GM23338 (cell line): ENCODE measurements around the gene SERPINA6. TPM values are rescaled to one million over a fixed set of nuclear protein-coding genes. Genes with fewer than 3 reads are reported as not detected.

Experiments
- ATAC-seq: fragments of 200-7000 bp; cut with Tn5 transposase; 3 replicates; pipeline ENCODE4 v1.9.1; 2020
- DNase-seq: peaks from one replicate; pipeline ENCODE4 v3.0.0-alpha.2; 2015; ENCODE audit warnings: low spot score
- H2AFZ ChIP-seq: fragments of 200-600 bp; sonication (generic); 2 replicates; pipeline ENCODE4 v1.8.0; 2016; ENCODE audit warnings: antibody characterized with exemption, mild to moderate bottlenecking, moderate library complexity
- H3F3A ChIP-seq: fragments of 200-600 bp; sonication (generic); replicated peaks from 2 replicates; pipeline ENCODE4 v1.8.0; 2017; ENCODE audit warnings: antibody characterized with exemption, mixed run types, low read depth
- H3K27ac ChIP-seq: fragments of 200-600 bp; sonication (generic); 2 replicates; pipeline ENCODE4 v1.6.1; 2016; ENCODE audit warnings: low read depth
- H3K27me3 ChIP-seq: fragments of 200-600 bp; sonication (generic); 2 replicates; pipeline ENCODE4 v1.8.0; 2016; ENCODE audit warnings: mild to moderate bottlenecking, mixed run types, moderate library complexity; ENCODE audit not compliant: insufficient read depth
- H3K36me3 ChIP-seq: fragments of 200-600 bp; sonication (generic); 2 replicates; pipeline ENCODE4 v1.8.0; 2016; ENCODE audit warnings: mild to moderate bottlenecking; ENCODE audit not compliant: insufficient read depth
- H3K4me1 ChIP-seq: fragments of 200-600 bp; sonication (generic); 2 replicates; pipeline ENCODE4 v1.8.0; 2016; ENCODE audit warnings: mild to moderate bottlenecking, moderate library complexity; ENCODE audit not compliant: insufficient read depth
- H3K4me2 ChIP-seq: fragments of 200-600 bp; sonication (generic); 2 replicates; pipeline ENCODE4 v1.7.1; 2017; ENCODE audit warnings: mixed run types
- H3K4me3 ChIP-seq: fragments of 200-600 bp; sonication (generic); 2 replicates; pipeline ENCODE4 v1.6.1; 2016; ENCODE audit warnings: mixed run types
- H3K79me2 ChIP-seq: fragments of 200-600 bp; sonication (generic); replicated peaks from 2 replicates; pipeline ENCODE4 v1.8.0; 2017; ENCODE audit warnings: mild to moderate bottlenecking; ENCODE audit not compliant: insufficient read depth
- H3K9me2 ChIP-seq: fragments of 200-600 bp; sonication (generic); 2 replicates; pipeline ENCODE4 v1.8.0; 2017; ENCODE audit not compliant: insufficient read depth
- H4K20me1 ChIP-seq: fragments of 200-600 bp; sonication (generic); replicated peaks from 2 replicates; pipeline ENCODE4 v1.8.0; 2017; ENCODE audit warnings: mild to moderate bottlenecking; ENCODE audit not compliant: insufficient read depth
- H3K27ac Mint-ChIP-seq: 2 replicates; pipeline ENCODE4 v1.8.0; 2020; ENCODE audit warnings: inconsistent platforms, mild to moderate bottlenecking, moderate library complexity, mixed read lengths
- H3K27me3 Mint-ChIP-seq: 3 replicates; pipeline ENCODE4 v1.8.0; 2022; ENCODE audit warnings: low read depth, mild to moderate bottlenecking, moderate library complexity, mixed read lengths, inconsistent platforms; ENCODE audit not compliant: insufficient read depth, poor library complexity
- H3K36me3 Mint-ChIP-seq: 3 replicates; pipeline ENCODE4 v1.8.0; 2021; ENCODE audit warnings: low read depth, mild to moderate bottlenecking, inconsistent platforms, moderate library complexity, mixed read lengths
- H3K4me1 Mint-ChIP-seq: 3 replicates; pipeline ENCODE4 v1.8.0; 2020; ENCODE audit warnings: mild to moderate bottlenecking, inconsistent platforms, mixed read lengths
- H3K4me3 Mint-ChIP-seq: 3 replicates; pipeline ENCODE4 v1.8.0; 2021; ENCODE audit warnings: moderate library complexity, mild to moderate bottlenecking, inconsistent platforms, mixed read lengths
- H3K9me3 Mint-ChIP-seq: 3 replicates; pipeline ENCODE4 v1.8.0; 2020; ENCODE audit warnings: moderate library complexity, mild to moderate bottlenecking, inconsistent platforms, mixed read lengths
- CREB1 ChIP-seq: fragments of 250-450 bp; sonication (Bioruptor Pico); IDR thresholded peaks from 2 replicates; pipeline ENCODE4 v1.5.0; 2020; ENCODE audit warnings: low read depth, mild to moderate bottlenecking, moderate library complexity
- CTCF ChIP-seq, 2 experiments: fragments of 200-600 bp in 1 of 2; sonication (generic) in 1 of 2; conservative IDR thresholded peaks; 2 replicates each; pipeline versions ENCODE4 v1.5.1 to v1.6.1; 2016 to 2017; ENCODE audit warnings: antibody characterized with exemption in 2 of 2, low read depth in 2 of 2, mild to moderate bottlenecking in 2 of 2, moderate library complexity in 1 of 2
- ETS1 ChIP-seq: IDR thresholded peaks from 2 replicates; pipeline ENCODE4 v1.6.1; 2016; ENCODE audit warnings: antibody characterized with exemption
- EZH2 ChIP-seq: fragments of 200-600 bp; sonication (generic); IDR thresholded peaks from one replicate; pipeline ENCODE4 v1.8.0; 2017; ENCODE audit warnings: antibody characterized with exemption, mild to moderate bottlenecking, low read depth; ENCODE audit not compliant: unreplicated experiment
- NANOG ChIP-seq: IDR thresholded peaks from 2 replicates; pipeline ENCODE4 v1.6.1; 2016; ENCODE audit warnings: antibody characterized with exemption, borderline replicate concordance
- POLR2AphosphoS5 ChIP-seq: IDR thresholded peaks from 2 replicates; pipeline ENCODE4 v1.6.1; 2016; ENCODE audit warnings: antibody characterized with exemption, low read depth
- REST ChIP-seq: IDR thresholded peaks from one replicate; pipeline ENCODE4 v1.6.1; 2018; ENCODE audit warnings: antibody characterized with exemption; ENCODE audit not compliant: unreplicated experiment
- STAT1 ChIP-seq: IDR thresholded peaks from one replicate; pipeline ENCODE4 v1.6.1; 2016; ENCODE audit warnings: antibody characterized with exemption; ENCODE audit not compliant: unreplicated experiment
- ZNF114 ChIP-seq: fragments of 250-450 bp; sonication (Bioruptor Pico); IDR thresholded peaks from 2 replicates; pipeline ENCODE4 v1.5.0; 2020; ENCODE audit warnings: mild to moderate bottlenecking, moderate library complexity
- ZNF331 ChIP-seq: fragments of 250-450 bp; sonication (Bioruptor Pico); IDR thresholded peaks from 2 replicates; pipeline ENCODE4 v1.5.0; 2020; ENCODE audit warnings: low read depth, mild to moderate bottlenecking, moderate library complexity
- polyA plus RNA-seq: library from polyadenylated mRNA; unstranded; fragments of >200 nt; fragmentation: Nextera tagmentation; extraction: Ambion mirVana; gene quantifications from 2 replicates; pipeline ENCODE4 v1.2.1, GENCODE V29; 2016
- total RNA-seq: library from RNA; depleted of rRNA; stranded (reverse); fragments of >200 nt; shearing (Covaris generic); gene quantifications from 2 replicates; pipeline ENCODE4 v1.2.3, GENCODE V29; 2014

SERPINA6 gene
- total and polyA plus RNA-seq, 2 experiments from 2014 or later: not detected

- no peak for TF ChIP-seq REST
- TF ChIP-seq ZNF114 (CRISPR knock-in tag): no peak
- TF ChIP-seq NANOG: no peak
- TF ChIP-seq ZNF331: no peak
- TF ChIP-seq POLR2AphosphoS5: no peak
Observed at GRCh38 chr14:94332063-94332583, 9.0 kb upstream of the SERPINA6 start (continued).

- H3K9me2 ChIP-seq: no peaks in the 10 kb centered on the region
- H3K27me3 ChIP-seq: no peaks in the 10 kb centered on the region
- Mint-ChIP-seq H3K36me3 (no peaks in the 10 kb centered on the region), H3K4me1 (peaks cover 6% of the 10 kb centered on the region; the same call in 2 of the 3 replicates), H3K27me3 (peaks cover 3% of the 10 kb centered on the region), H3K4me3 (no peak overlapping the region), H3K27ac (no peak overlapping the region), H3K9me3 (no peaks in the 10 kb centered on the region)
- no peak overlapping the region for H2AFZ ChIP-seq
- H3K4me1 ChIP-seq: no peaks in the 10 kb centered on the region
- H3K4me3 ChIP-seq: no peak overlapping the region
- no peaks in the 10 kb centered on the region for H3F3A ChIP-seq
- DNase-seq (no peak), ATAC-seq (no peak)
- TF ChIP-seq ETS1 (no peak), ZNF331 (no peak), STAT1 (no peak), REST (no peak), POLR2AphosphoS5 (no peak), NANOG (no peak), CTCF (conservative IDR thresholded peaks at IDR 0.05; ENCODE audit: low read depth in 2 of 2) (no peak), EZH2 (no peak), CREB1 (CRISPR knock-in tag) (no peak)
- no peak overlapping the region for H3K27ac ChIP-seq
- H3K36me3 ChIP-seq: no peaks in the 10 kb centered on the region
- no peak overlapping the region for H3K4me2 ChIP-seq
- no peaks in the 10 kb centered on the region for H3K79me2 ChIP-seq
- H4K20me1 ChIP-seq: no peaks in the 10 kb centered on the region
Observed at GRCh38 chr14:94331462-94331861, 8.3 kb upstream of the SERPINA6 start.
